Activated T-helper 2 cell treated with anti-CD3 and anti-CD28 coated beads, Interferon-gamma antibody, Interleukin-2, Interleukin-4, amounts not matched to agents 10 μg/mL and 5 μg/mL and 100 μg/mL, durations not matched to agents 14 hours and 24 hours and 36 hours (primary cell): ENCODE results near the gene LINGO3. TPM values are rescaled to one million over a fixed set of nuclear protein-coding genes. Genes with fewer than 3 reads are reported as not detected.
A peak's percentile ranks its signal among the peaks of the same experiment; 100 is the strongest.

ENCODE experiments used
- DNase-seq: peaks from one replicate; pipeline ENCODE4 v3.0.0; 2021; ENCODE audit warnings: low spot score
- H3K27ac Mint-ChIP-seq: one replicate; pipeline ENCODE4 v1.8.0; 2021; ENCODE audit warnings: mixed read lengths
- H3K27me3 Mint-ChIP-seq: one replicate; pipeline ENCODE4 v1.8.0; 2021; ENCODE audit warnings: low read depth, mixed read lengths
- H3K36me3 Mint-ChIP-seq: one replicate; pipeline ENCODE4 v1.8.0; 2021; ENCODE audit warnings: low read depth, mixed read lengths
- H3K4me1 Mint-ChIP-seq: one replicate; pipeline ENCODE4 v1.8.0; 2021; ENCODE audit warnings: low read depth, mixed read lengths
- H3K4me3 Mint-ChIP-seq: one replicate; pipeline ENCODE4 v1.8.0; 2021; ENCODE audit warnings: low read depth, mild to moderate bottlenecking, moderate library complexity, mixed read lengths
- H3K9me3 Mint-ChIP-seq: one replicate; pipeline ENCODE4 v1.8.0; 2021; ENCODE audit warnings: mixed read lengths
- intact Hi-C: fragments of 100-400 bp; cut with micrococcal nuclease; formaldehyde crosslinking; loops from one replicate; pipeline ENCODE4 v1.15.1; 2023
- total RNA-seq: library from RNA; stranded (reverse); gene quantifications from 2 replicates; pipeline ENCODE4 v1.2.3, GENCODE V29; 2022

Gene LINGO3
- total RNA-seq, 1 donor from 2014 or later: 0.23 TPM

DNA sequence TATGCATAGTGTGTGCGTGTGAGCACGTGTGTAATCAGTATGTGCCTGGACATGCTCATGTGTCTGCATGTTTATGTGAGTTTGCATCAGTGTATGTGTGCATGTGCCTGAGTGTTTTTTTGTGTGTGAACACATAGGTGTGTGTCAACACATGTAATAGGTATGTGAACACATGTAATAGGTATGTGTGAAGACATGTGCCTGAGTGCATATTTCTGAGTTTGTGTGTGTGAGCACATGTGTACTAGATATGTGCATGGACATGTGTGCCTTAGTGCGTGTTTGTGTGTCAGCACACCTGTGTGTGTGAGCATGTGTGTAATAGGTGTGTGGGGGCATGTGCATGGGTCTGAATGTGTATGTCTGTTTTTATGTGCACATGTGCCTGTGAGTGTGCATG is 27.9 kb upstream of the LINGO3 start:
- no peak for DNase-seq
- H3K27me3 Mint-ChIP-seq: no peaks in the 10 kb centered on the region
- H3K9me3 Mint-ChIP-seq: peaks cover 9% of the 10 kb centered on the region
- peak overlapping the region; percentile 60 for H3K27ac Mint-ChIP-seq
- peaks cover 10% of the 10 kb centered on the region for H3K4me1 Mint-ChIP-seq
- H3K4me3 Mint-ChIP-seq: no peak overlapping the region
- intact Hi-C loops: no loop called here
- peaks cover 12% of the 10 kb centered on the region for H3K36me3 Mint-ChIP-seq

DNA sequence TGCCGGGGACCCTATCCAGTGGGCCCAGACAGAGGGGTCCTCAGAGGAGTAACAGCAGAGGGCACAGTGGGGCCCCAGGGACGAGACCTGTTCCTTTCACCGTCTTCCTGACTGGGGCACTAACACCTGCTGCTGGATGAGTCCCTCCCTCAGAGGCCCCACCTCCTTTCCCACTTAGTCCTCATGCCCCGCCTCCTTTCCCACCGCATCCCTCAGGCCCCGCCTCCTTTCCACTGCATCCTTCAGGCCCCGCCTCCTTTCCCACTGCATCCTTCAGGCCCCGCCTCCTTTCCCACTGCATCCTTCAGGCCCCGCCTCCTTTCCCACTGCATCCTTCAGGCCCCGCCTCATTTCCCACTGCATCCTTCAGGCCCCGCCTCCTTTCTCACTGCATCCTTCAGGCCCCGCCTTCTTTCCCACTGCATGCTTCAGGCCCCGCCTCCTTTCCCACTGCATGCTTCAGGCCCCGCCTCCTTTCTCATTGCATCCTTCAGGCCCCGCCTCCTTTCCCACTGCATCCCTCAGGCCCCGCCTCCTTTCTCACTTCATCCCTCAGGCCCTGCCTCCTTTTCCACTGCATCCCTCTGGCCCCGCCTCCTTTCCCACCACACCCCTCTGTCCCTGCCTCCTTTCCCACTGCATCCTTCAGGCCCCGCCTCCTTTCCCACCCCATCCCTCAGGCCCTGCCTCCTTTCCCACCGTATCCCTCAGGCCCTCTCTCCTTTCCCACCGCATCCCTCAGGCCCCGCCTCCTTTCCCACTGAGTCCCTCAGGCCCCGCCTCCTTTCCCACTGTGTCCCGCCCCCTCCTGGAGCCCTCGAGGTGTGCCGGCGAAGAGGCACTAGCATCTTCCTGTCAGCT is 27.3 kb upstream of the LINGO3 start:
- H3K9me3 Mint-ChIP-seq: peaks cover 9% of the 10 kb centered on the region
- intact Hi-C loops: no loop called here
- peaks cover 12% of the 10 kb centered on the region for H3K36me3 Mint-ChIP-seq
- no peak for DNase-seq
- peak overlapping the region; percentile 60 for H3K27ac Mint-ChIP-seq
- H3K4me1 Mint-ChIP-seq: peaks cover 15% of the 10 kb centered on the region
- H3K4me3 Mint-ChIP-seq: no peak overlapping the region
- H3K27me3 Mint-ChIP-seq: no peaks in the 10 kb centered on the region

DNA sequence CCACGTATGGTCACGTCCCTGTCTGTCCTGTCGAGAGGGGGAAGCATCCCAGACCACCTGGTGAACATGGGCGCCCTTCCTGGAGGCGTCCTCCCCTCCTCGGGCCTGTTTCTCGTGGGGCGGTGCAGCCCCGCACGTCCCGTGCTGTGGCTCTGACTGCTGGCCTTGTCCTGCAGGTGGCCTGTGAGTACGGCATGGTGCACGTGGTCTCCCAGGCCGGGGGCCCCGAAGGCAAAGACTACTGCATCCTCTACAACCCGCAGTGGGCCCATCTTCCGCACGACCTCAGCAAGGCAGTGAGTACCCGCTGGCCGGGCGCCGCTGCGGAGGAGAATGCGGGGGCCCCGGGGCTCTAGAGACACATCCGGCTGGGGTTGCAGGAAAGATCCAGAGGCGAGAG is 26.5 kb upstream of the LINGO3 start:
- H3K4me1 Mint-ChIP-seq: peaks cover 21% of the 10 kb centered on the region
- intact Hi-C loops: no loop called here

DNA sequence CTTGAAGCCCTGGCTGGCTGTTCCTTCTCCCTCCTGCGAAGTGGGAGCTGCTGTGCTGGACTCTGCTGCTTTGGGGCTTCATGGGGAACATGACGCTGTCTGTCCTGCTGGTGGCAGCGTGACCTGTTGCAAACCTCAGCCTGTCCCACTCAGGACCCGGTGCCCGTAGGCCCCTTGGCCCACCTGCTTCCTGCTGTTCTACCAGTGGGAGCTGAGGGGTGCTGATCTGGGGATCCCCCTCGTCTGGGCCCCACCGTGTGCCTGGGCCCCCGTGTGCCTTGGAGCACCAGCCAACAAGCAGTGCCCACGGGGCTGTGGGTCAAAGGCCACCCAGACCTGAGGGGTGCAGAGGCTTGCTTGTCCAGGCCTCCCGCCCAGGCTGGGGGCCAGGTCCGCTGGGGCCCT is 25.9 kb upstream of the LINGO3 start:
- Mint-ChIP-seq H3K27ac (no peak overlapping the region), H3K9me3 (peaks cover 9% of the 10 kb centered on the region), H3K27me3 (no peaks in the 10 kb centered on the region), H3K4me3 (no peak overlapping the region), H3K36me3 (peaks cover 17% of the 10 kb centered on the region), H3K4me1 (peaks cover 25% of the 10 kb centered on the region)
- no peak for DNase-seq
- intact Hi-C loops: no loop called here

More for the DNA sequence above, 26.5 kb upstream of the LINGO3 start:
- H3K27ac Mint-ChIP-seq: no peak overlapping the region
- no peak for DNase-seq
- H3K4me3 Mint-ChIP-seq: no peak overlapping the region
- H3K36me3 Mint-ChIP-seq: peaks cover 13% of the 10 kb centered on the region
- peaks cover 9% of the 10 kb centered on the region for H3K9me3 Mint-ChIP-seq
- no peaks in the 10 kb centered on the region for H3K27me3 Mint-ChIP-seq

DNA sequence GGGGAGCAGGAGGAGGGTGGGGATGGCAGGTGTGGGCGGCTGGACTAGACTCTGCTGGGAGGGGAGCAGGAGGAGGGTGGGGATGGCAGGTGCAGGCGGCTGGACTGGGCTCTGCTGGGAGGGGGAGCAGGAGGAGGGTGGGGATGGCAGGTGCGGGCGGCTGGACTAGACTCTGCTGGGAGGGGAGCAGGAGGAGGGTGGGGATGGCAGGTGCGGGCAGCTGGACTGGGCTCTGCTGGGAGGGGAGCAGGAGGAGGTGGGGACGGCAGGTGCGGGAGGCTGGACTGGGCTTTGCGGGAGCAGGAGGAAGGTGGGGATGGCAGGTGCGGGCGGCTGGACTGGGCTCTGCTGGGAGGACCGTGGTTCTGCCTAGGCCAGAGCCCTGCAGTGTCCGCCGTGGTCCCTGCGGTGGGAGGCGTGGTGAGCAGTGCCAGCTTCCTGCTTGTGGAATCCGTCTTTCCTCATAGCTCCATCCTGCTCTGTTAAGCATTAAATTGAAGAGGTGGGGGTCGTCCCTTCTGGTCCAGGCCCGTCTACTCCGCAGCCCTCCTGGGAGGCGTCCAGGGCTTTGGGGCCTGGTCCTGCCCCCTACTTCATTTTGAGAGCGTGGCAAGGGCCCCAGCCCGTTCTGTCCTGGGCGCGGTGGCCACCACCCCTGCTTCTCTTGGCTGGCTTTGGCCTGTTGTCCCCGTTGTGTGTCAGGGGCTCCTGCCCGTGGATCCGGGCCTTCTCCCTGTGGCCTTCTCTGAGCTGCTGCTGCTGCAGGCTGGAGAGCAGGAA is 25.3 kb upstream of the LINGO3 start:
- Mint-ChIP-seq H3K27me3 (no peaks in the 10 kb centered on the region), H3K4me3 (no peak overlapping the region), H3K4me1 (peaks cover 25% of the 10 kb centered on the region), H3K9me3 (peaks cover 9% of the 10 kb centered on the region), H3K36me3 (peaks cover 20% of the 10 kb centered on the region), H3K27ac (no peak overlapping the region)
- no peak for DNase-seq
- intact Hi-C loops: no loop called here

DNA sequence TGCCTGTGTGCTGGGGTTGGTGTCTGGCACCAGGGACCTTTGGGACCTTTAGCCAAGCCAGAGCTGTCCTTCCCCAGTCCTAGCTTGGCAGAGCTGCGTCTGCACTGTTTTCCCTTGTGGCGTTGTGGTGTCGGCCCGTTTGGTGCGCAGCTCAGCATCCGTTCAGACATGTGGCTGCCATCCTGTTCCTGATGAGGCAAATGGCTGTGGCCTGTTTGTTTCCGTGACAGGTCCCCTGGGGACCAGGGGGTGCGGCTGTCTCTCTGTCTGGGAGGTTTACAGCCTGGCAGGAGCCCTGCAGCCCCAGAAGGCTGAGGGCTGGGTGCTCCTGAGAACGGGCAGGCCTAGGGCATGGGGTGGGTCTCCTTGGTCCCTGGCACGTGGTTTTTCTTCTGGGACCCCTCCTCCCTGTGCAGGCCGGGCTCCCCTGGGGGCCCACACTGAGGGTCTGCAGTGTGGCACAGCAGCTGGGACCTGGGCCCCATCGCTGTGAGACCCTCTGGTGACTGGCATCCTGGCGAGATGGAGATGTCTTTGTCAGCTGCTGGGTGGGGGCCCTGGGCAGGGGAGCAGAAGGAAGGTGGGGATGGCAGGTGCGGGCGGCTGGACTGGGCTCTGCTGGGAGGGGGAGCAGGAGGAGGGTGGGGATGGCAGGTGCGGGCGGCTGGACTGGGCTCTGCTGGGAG is 24.5 kb upstream of the LINGO3 start:
- peaks cover 28% of the 10 kb centered on the region for H3K4me1 Mint-ChIP-seq
- peaks cover 9% of the 10 kb centered on the region for H3K9me3 Mint-ChIP-seq
- intact Hi-C loops: no loop called here
- H3K27me3 Mint-ChIP-seq: no peaks in the 10 kb centered on the region
- H3K36me3 Mint-ChIP-seq: peaks cover 22% of the 10 kb centered on the region
- no peak overlapping the region for H3K4me3 Mint-ChIP-seq
- H3K27ac Mint-ChIP-seq: peak overlapping the region; percentile 68
- DNase-seq: peak; percentile 41

DNA sequence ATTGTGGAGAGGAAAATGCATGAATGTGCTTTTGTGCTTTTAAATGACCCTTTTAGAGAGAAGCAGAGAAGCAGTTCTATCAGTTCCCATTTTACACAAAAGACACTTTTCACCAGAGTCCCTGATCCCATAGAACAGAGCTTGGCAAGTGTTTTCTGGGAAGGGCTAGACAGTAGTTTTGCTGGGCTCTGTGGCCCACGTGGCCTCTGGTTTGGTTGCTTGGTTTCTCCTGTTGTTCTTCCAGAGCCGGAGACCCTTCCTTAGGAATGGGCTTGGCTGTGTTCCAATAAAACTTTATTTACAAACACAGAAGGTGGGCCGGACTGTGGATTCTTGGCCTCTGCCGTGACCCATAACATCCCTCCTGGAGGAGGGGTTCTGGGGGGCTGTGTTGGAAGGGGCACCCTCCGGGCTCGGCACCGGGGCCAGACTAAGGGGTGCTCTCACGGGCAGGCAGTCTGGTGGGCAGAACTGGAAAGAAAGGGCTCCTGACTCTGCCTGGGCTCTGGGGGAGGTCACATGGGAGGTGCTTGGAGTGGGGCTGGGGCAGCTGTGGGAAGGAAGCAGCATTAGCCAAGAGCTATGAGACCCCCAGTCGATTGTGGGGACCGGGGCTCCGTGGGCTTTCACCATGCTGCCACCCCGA is 23.8 kb upstream of the LINGO3 start:
- peaks cover 25% of the 10 kb centered on the region for H3K36me3 Mint-ChIP-seq
- H3K27ac Mint-ChIP-seq: peak overlapping the region; percentile 1
- no peak overlapping the region for H3K4me3 Mint-ChIP-seq
- H3K27me3 Mint-ChIP-seq: no peaks in the 10 kb centered on the region
- DNase-seq: no peak
- H3K4me1 Mint-ChIP-seq: peaks cover 35% of the 10 kb centered on the region
- intact Hi-C loops: no loop called here
- peaks cover 9% of the 10 kb centered on the region for H3K9me3 Mint-ChIP-seq

DNA sequence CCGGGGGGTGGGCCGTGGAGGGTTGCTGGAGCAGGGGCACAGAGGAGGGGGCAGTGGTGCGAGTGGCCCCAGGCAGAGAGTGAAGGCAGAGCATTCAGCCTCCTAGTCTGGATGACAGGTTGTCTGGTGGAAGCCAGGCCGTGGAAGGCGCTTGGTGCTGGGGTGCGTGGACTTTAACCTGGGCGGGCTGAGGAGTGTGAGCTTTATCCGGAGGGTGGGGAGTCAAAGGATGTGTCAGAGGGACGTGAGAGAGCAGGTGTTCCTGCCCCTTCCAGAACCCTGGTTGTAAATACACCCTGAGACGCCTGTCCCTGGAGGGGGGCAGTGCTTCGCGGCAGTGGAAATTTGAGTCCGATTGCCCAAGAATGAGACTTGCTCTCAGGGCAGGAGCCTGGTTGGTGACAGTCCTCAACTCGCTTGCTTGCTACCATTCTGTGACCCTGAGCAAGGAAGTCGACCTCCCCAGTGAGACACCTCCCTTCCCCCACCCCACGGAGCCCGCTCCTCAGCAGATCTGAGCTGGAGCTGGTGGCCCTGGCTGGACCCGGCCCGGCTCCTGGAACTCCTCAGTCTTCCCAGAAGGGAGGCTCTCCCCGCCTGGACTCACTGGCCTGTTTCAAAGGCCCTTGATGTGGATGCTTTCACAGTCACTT is 22.8 kb upstream of the LINGO3 start:
- Mint-ChIP-seq H3K4me1 (peaks cover 42% of the 10 kb centered on the region), H3K27ac (peak overlapping the region; percentile 62), H3K36me3 (peaks cover 27% of the 10 kb centered on the region), H3K4me3 (peak overlapping the region; percentile 56), H3K9me3 (peaks cover 3% of the 10 kb centered on the region), H3K27me3 (no peaks in the 10 kb centered on the region)
- no peak for DNase-seq
- intact Hi-C loops: no loop called here

DNA sequence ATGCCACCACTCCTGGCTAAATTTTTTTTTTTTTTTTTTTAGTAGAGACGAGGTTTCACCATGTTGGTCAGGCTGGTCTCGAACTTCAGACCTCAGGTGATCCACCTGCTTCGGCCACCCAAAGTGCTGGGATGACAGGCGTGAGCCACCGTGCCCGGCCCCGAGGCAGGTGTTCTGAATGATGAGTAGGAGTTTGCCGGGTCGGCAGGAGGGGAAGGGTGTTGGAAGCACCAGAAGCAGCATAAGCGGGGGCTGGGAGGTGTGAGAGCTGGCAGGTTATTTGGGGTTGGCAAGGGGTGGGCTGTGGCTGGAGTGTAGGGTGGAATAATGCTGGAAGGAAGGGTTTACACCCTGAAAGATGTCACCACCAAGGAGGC is 22.3 kb upstream of the LINGO3 start:
- intact Hi-C loops: no loop called here
- Mint-ChIP-seq H3K27me3 (no peaks in the 10 kb centered on the region), H3K4me1 (peaks cover 46% of the 10 kb centered on the region), H3K27ac (peak overlapping the region; percentile 62), H3K36me3 (peaks cover 30% of the 10 kb centered on the region), H3K4me3 (peak overlapping the region; percentile 56), H3K9me3 (no peaks in the 10 kb centered on the region)
- DNase-seq: no peak

DNA sequence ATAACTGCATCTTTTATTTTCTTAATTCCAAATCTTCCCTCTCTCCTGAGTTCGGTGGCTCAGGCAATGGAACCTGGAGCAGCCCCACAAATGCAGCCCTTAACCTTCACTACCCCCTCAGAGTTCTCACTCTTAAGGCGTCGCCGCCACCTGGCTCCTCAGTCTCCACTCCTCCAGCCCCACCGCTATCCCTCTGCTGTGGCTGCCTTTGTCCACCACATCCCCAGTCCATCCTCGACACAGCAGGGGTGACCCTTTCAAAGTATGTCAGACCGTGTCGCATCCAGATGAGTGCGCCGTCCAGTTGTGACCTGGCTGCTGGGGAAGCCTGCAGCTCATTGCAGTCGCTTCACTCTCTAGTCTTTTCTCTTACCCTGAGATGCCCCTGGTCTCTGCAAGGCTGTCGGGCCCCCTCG is 21.6 kb upstream of the LINGO3 start:
- no peaks in the 10 kb centered on the region for H3K9me3 Mint-ChIP-seq
- peak overlapping the region; percentile 100 for H3K4me3 Mint-ChIP-seq
- peak overlapping the region; percentile 72 for H3K27ac Mint-ChIP-seq
- peaks cover 46% of the 10 kb centered on the region for H3K4me1 Mint-ChIP-seq
- no peak for DNase-seq
- intact Hi-C loops: loop anchor here (5.0 kb wide), 2 partner anchors 57 to 92 kb away; partner anchors contain the start of genes PLEKHJ1 and SF3A2
- H3K27me3 Mint-ChIP-seq: no peaks in the 10 kb centered on the region
- peaks cover 34% of the 10 kb centered on the region for H3K36me3 Mint-ChIP-seq

DNA sequence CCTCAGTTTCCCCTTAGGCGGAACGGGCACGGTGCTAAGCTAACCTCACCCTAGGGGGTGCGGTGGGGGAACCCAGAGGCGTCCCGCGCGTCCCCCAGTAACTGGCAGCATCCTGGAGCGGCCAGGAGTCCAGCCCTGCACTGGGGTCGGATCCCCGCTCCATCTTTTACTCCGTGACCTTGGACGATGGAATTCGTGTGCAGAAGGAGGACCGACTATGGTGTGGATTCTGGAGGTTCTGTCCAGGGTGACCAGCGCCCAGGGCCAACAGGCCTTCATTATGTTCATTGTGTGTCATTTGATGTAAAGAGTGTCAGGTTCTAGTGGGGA is 21.2 kb upstream of the LINGO3 start:
- H3K4me1 Mint-ChIP-seq: peaks cover 46% of the 10 kb centered on the region
- DNase-seq: no peak
- peaks cover 38% of the 10 kb centered on the region for H3K36me3 Mint-ChIP-seq
- no peaks in the 10 kb centered on the region for H3K27me3 Mint-ChIP-seq
- intact Hi-C loops: loop anchor here (5.0 kb wide), 2 partner anchors 57 to 92 kb away; partner anchors contain the start of genes PLEKHJ1 and SF3A2
- peak overlapping the region; percentile 72 for H3K27ac Mint-ChIP-seq
- H3K9me3 Mint-ChIP-seq: no peaks in the 10 kb centered on the region
- H3K4me3 Mint-ChIP-seq: peak overlapping the region; percentile 100
